GM23338 (cell line): ENCODE results near the gene SLC41A3. TPM values are rescaled to one million over a fixed set of nuclear protein-coding genes. Genes with fewer than 3 reads are reported as not detected.
"Not testable (repeated sequence)": the region's sequence is repeated elsewhere in the genome, so short reads cannot be mapped to it uniquely, and the experiment has no call there.

ENCODE experiments used
- ATAC-seq: fragments of 200-7000 bp; cut with Tn5 transposase; 3 replicates; pipeline ENCODE4 v1.9.1; 2020
- DNase-seq: peaks from one replicate; pipeline ENCODE4 v3.0.0-alpha.2; 2015; ENCODE audit warnings: low spot score
- H2AFZ ChIP-seq: fragments of 200-600 bp; sonication (generic); 2 replicates; pipeline ENCODE4 v1.8.0; 2016; ENCODE audit warnings: antibody characterized with exemption, mild to moderate bottlenecking, moderate library complexity
- H3F3A ChIP-seq: fragments of 200-600 bp; sonication (generic); replicated peaks from 2 replicates; pipeline ENCODE4 v1.8.0; 2017; ENCODE audit warnings: antibody characterized with exemption, mixed run types, low read depth
- H3K27ac ChIP-seq: fragments of 200-600 bp; sonication (generic); 2 replicates; pipeline ENCODE4 v1.6.1; 2016; ENCODE audit warnings: low read depth
- H3K27me3 ChIP-seq: fragments of 200-600 bp; sonication (generic); 2 replicates; pipeline ENCODE4 v1.8.0; 2016; ENCODE audit warnings: mild to moderate bottlenecking, mixed run types, moderate library complexity; ENCODE audit not compliant: insufficient read depth
- H3K36me3 ChIP-seq: fragments of 200-600 bp; sonication (generic); 2 replicates; pipeline ENCODE4 v1.8.0; 2016; ENCODE audit warnings: mild to moderate bottlenecking; ENCODE audit not compliant: insufficient read depth
- H3K4me1 ChIP-seq: fragments of 200-600 bp; sonication (generic); 2 replicates; pipeline ENCODE4 v1.8.0; 2016; ENCODE audit warnings: mild to moderate bottlenecking, moderate library complexity; ENCODE audit not compliant: insufficient read depth
- H3K4me2 ChIP-seq: fragments of 200-600 bp; sonication (generic); 2 replicates; pipeline ENCODE4 v1.7.1; 2017; ENCODE audit warnings: mixed run types
- H3K4me3 ChIP-seq: fragments of 200-600 bp; sonication (generic); 2 replicates; pipeline ENCODE4 v1.6.1; 2016; ENCODE audit warnings: mixed run types
- H3K79me2 ChIP-seq: fragments of 200-600 bp; sonication (generic); replicated peaks from 2 replicates; pipeline ENCODE4 v1.8.0; 2017; ENCODE audit warnings: mild to moderate bottlenecking; ENCODE audit not compliant: insufficient read depth
- H3K9me2 ChIP-seq: fragments of 200-600 bp; sonication (generic); 2 replicates; pipeline ENCODE4 v1.8.0; 2017; ENCODE audit not compliant: insufficient read depth
- H4K20me1 ChIP-seq: fragments of 200-600 bp; sonication (generic); replicated peaks from 2 replicates; pipeline ENCODE4 v1.8.0; 2017; ENCODE audit warnings: mild to moderate bottlenecking; ENCODE audit not compliant: insufficient read depth
- H3K27ac Mint-ChIP-seq: 2 replicates; pipeline ENCODE4 v1.8.0; 2020; ENCODE audit warnings: inconsistent platforms, mild to moderate bottlenecking, moderate library complexity, mixed read lengths
- H3K27me3 Mint-ChIP-seq: 3 replicates; pipeline ENCODE4 v1.8.0; 2022; ENCODE audit warnings: low read depth, mild to moderate bottlenecking, moderate library complexity, mixed read lengths, inconsistent platforms; ENCODE audit not compliant: insufficient read depth, poor library complexity
- H3K36me3 Mint-ChIP-seq: 3 replicates; pipeline ENCODE4 v1.8.0; 2021; ENCODE audit warnings: low read depth, mild to moderate bottlenecking, inconsistent platforms, moderate library complexity, mixed read lengths
- H3K4me1 Mint-ChIP-seq: 3 replicates; pipeline ENCODE4 v1.8.0; 2020; ENCODE audit warnings: mild to moderate bottlenecking, inconsistent platforms, mixed read lengths
- H3K4me3 Mint-ChIP-seq: 3 replicates; pipeline ENCODE4 v1.8.0; 2021; ENCODE audit warnings: moderate library complexity, mild to moderate bottlenecking, inconsistent platforms, mixed read lengths
- H3K9me3 Mint-ChIP-seq: 3 replicates; pipeline ENCODE4 v1.8.0; 2020; ENCODE audit warnings: moderate library complexity, mild to moderate bottlenecking, inconsistent platforms, mixed read lengths
- CREB1 ChIP-seq: fragments of 250-450 bp; sonication (Bioruptor Pico); IDR thresholded peaks from 2 replicates; pipeline ENCODE4 v1.5.0; 2020; ENCODE audit warnings: low read depth, mild to moderate bottlenecking, moderate library complexity
- CTCF ChIP-seq, 2 experiments: fragments of 200-600 bp in 1 of 2; sonication (generic) in 1 of 2; conservative IDR thresholded peaks; 2 replicates each; pipeline versions ENCODE4 v1.5.1 to v1.6.1; 2016 to 2017; ENCODE audit warnings: antibody characterized with exemption in 2 of 2, low read depth in 2 of 2, mild to moderate bottlenecking in 2 of 2, moderate library complexity in 1 of 2
- ETS1 ChIP-seq: IDR thresholded peaks from 2 replicates; pipeline ENCODE4 v1.6.1; 2016; ENCODE audit warnings: antibody characterized with exemption
- EZH2 ChIP-seq: fragments of 200-600 bp; sonication (generic); IDR thresholded peaks from one replicate; pipeline ENCODE4 v1.8.0; 2017; ENCODE audit warnings: antibody characterized with exemption, mild to moderate bottlenecking, low read depth; ENCODE audit not compliant: unreplicated experiment
- EZH2phosphoT487 ChIP-seq: fragments of 200-600 bp; sonication (generic); IDR thresholded peaks from one replicate; pipeline ENCODE4 v1.8.1; 2018; ENCODE audit warnings: antibody characterized with exemption; ENCODE audit not compliant: unreplicated experiment
- JUNB ChIP-seq: IDR thresholded peaks from one replicate; pipeline ENCODE4 v1.6.1; 2016; ENCODE audit warnings: antibody characterized with exemption; ENCODE audit not compliant: unreplicated experiment
- NANOG ChIP-seq: IDR thresholded peaks from 2 replicates; pipeline ENCODE4 v1.6.1; 2016; ENCODE audit warnings: antibody characterized with exemption, borderline replicate concordance
- POLR2AphosphoS5 ChIP-seq: IDR thresholded peaks from 2 replicates; pipeline ENCODE4 v1.6.1; 2016; ENCODE audit warnings: antibody characterized with exemption, low read depth
- STAT1 ChIP-seq: IDR thresholded peaks from one replicate; pipeline ENCODE4 v1.6.1; 2016; ENCODE audit warnings: antibody characterized with exemption; ENCODE audit not compliant: unreplicated experiment
- ZNF114 ChIP-seq: fragments of 250-450 bp; sonication (Bioruptor Pico); IDR thresholded peaks from 2 replicates; pipeline ENCODE4 v1.5.0; 2020; ENCODE audit warnings: mild to moderate bottlenecking, moderate library complexity
- ZNF331 ChIP-seq: fragments of 250-450 bp; sonication (Bioruptor Pico); IDR thresholded peaks from 2 replicates; pipeline ENCODE4 v1.5.0; 2020; ENCODE audit warnings: low read depth, mild to moderate bottlenecking, moderate library complexity
- polyA plus RNA-seq: library from polyadenylated mRNA; unstranded; fragments of >200 nt; fragmentation: Nextera tagmentation; extraction: Ambion mirVana; gene quantifications from 2 replicates; pipeline ENCODE4 v1.2.1, GENCODE V29; 2016
- total RNA-seq: library from RNA; depleted of rRNA; stranded (reverse); fragments of >200 nt; shearing (Covaris generic); gene quantifications from 2 replicates; pipeline ENCODE4 v1.2.3, GENCODE V29; 2014

SLC41A3 gene
- total and polyA plus RNA-seq, 2 experiments from 2014 or later: 12.1 to 29.8 TPM

GRCh38 chr3:126070146-126070545, 13.8 kb downstream of the SLC41A3 start (continued):
- TF ChIP-seq ZNF331 (CRISPR knock-in tag): no peak
- TF ChIP-seq POLR2AphosphoS5: no peak
- no peak for TF ChIP-seq ETS1

GRCh38 chr3:126067959-126068358, 16.0 kb downstream of the SLC41A3 start:
- Histone ChIP-seq H3F3A (no peaks in the 10 kb centered on the region), H3K4me3 (no peak overlapping the region)

GRCh38 chr3:126066676-126067075, 17.2 kb downstream of the SLC41A3 start:
- not testable (repeated sequence) for H3K4me3 Mint-ChIP-seq, H3K79me2 ChIP-seq, H4K20me1 ChIP-seq, H3K4me2 ChIP-seq, H3K4me1 Mint-ChIP-seq, DNase-seq, H3K27me3 Mint-ChIP-seq, H2AFZ ChIP-seq, H3K27ac Mint-ChIP-seq, H3K27me3 ChIP-seq, H3K4me1 ChIP-seq, H3K27ac ChIP-seq, H3K4me3 ChIP-seq, H3K36me3 Mint-ChIP-seq, H3K9me3 Mint-ChIP-seq, H3F3A ChIP-seq, H3K9me2 ChIP-seq, H3K36me3 ChIP-seq, ATAC-seq

More at GRCh38 chr3:126067959-126068358, 16.0 kb downstream of the SLC41A3 start:
- H3K79me2 ChIP-seq: no peaks in the 10 kb centered on the region
- peaks cover 4% of the 10 kb centered on the region; the same call in 2 of the 3 replicates for H3K4me1 Mint-ChIP-seq
- H3K4me3 Mint-ChIP-seq: no peak overlapping the region
- H3K27ac Mint-ChIP-seq: no peak overlapping the region
- H4K20me1 ChIP-seq: no peaks in the 10 kb centered on the region
- TF ChIP-seq CTCF (conservative IDR thresholded peaks at IDR 0.05; ENCODE audit: low read depth in 2 of 2) (no peak), NANOG (no peak)
- DNase-seq (no peak), ATAC-seq (no peak)
- no peak overlapping the region for H3K27ac ChIP-seq
- H3K27me3 ChIP-seq: no peaks in the 10 kb centered on the region
- no peak overlapping the region for H2AFZ ChIP-seq
- H3K27me3 Mint-ChIP-seq: peaks cover 3% of the 10 kb centered on the region
- peaks cover 5% of the 10 kb centered on the region; the same call in 2 of the 3 replicates for H3K36me3 Mint-ChIP-seq
- no peak overlapping the region for H3K4me2 ChIP-seq
- H3K4me1 ChIP-seq: no peaks in the 10 kb centered on the region
- H3K9me3 Mint-ChIP-seq: no peaks in the 10 kb centered on the region
- H3K9me2 ChIP-seq: no peaks in the 10 kb centered on the region
- H3K36me3 ChIP-seq: no peaks in the 10 kb centered on the region

- Mint-ChIP-seq H3K4me3 (no peak overlapping the region), H3K27me3 (peaks cover 3% of the 10 kb centered on the region), H3K27ac (no peak overlapping the region), H3K4me1 (peaks cover 4% of the 10 kb centered on the region; the same call in 2 of the 3 replicates), H3K9me3 (no peaks in the 10 kb centered on the region), H3K36me3 (peaks cover 5% of the 10 kb centered on the region; the same call in 2 of the 3 replicates)
- no peaks in the 10 kb centered on the region for H3K4me1 ChIP-seq
- H3K27me3 ChIP-seq: no peaks in the 10 kb centered on the region
- H3F3A ChIP-seq: no peaks in the 10 kb centered on the region
- no peaks in the 10 kb centered on the region for H4K20me1 ChIP-seq
- no peak overlapping the region for H2AFZ ChIP-seq
- DNase-seq (no peak), ATAC-seq (no peak)
- no peak overlapping the region for H3K4me2 ChIP-seq
- no peaks in the 10 kb centered on the region for H3K36me3 ChIP-seq
- no peaks in the 10 kb centered on the region for H3K79me2 ChIP-seq
- no peak overlapping the region for H3K4me3 ChIP-seq
- no peaks in the 10 kb centered on the region for H3K9me2 ChIP-seq
- no peak overlapping the region for H3K27ac ChIP-seq
- TF ChIP-seq CTCF (conservative IDR thresholded peaks at IDR 0.05; ENCODE audit: low read depth in 2 of 2): no peak
- TF ChIP-seq JUNB: no peak
- no peak for TF ChIP-seq ETS1
- no peak for TF ChIP-seq EZH2phosphoT487
- TF ChIP-seq STAT1: no peak
- TF ChIP-seq EZH2: no peak
- no peak for TF ChIP-seq ZNF114 (CRISPR knock-in tag)
- TF ChIP-seq POLR2AphosphoS5: no peak
- no peak for TF ChIP-seq CREB1 (CRISPR knock-in tag)
- TF ChIP-seq ZNF331 (CRISPR knock-in tag): no peak
Observed at GRCh38 chr3:126065876-126066275, 18.0 kb downstream of the SLC41A3 start.
